Skin epidermis (tissue), 12 donors: Measurements from ENCODE around the gene RANGAP1.
"Not testable (repeated sequence)": the region's sequence is repeated elsewhere in the genome, so short reads cannot be mapped to it uniquely, and the experiment has no call there.

Experiments
- H3K27ac ChIP-seq, 21 experiments: fragments of 200-600 bp; sonication (generic) in 11 of 21; one replicate each; pipeline ENCODE4 v1.5.0; 2020; ENCODE audit warnings: mild to moderate bottlenecking in 3 of 21, inconsistent platforms in 2 of 21, moderate library complexity in 2 of 21
- H3K4me3 ChIP-seq, 7 experiments: fragments of 200-600 bp; sonication (generic) in 2 of 7; one replicate each; pipeline ENCODE4 v1.5.0; 2020; ENCODE audit warnings: inconsistent platforms in 2 of 7, mild to moderate bottlenecking in 2 of 7, moderate library complexity in 1 of 7

Gene RANGAP1

GRCh38 chr22:41302021-41302767 lies 16.2 kb upstream of the RANGAP1 start:
- Histone ChIP-seq H3K27ac (peak overlapping the region; percentile 36 to 97 (median 94)), H3K4me3 (peak overlapping the region; percentile 84 to 94 (median 91))

GRCh38 chr22:41301085-41302020 lies 15.4 kb upstream of the RANGAP1 start, which contains the start of gene ZC3H7B:
Gene ZC3H7B (plus strand): TSS chr22:41301525. CDS start chr22:41320661, 19,136 bp downstream.
- Histone ChIP-seq H3K4me3 (peak within 1 kb of the TSS; percentile 84 to 94 (median 91)), H3K27ac (peak within 1 kb of the TSS; percentile 36 to 97 (median 94))

DNA sequence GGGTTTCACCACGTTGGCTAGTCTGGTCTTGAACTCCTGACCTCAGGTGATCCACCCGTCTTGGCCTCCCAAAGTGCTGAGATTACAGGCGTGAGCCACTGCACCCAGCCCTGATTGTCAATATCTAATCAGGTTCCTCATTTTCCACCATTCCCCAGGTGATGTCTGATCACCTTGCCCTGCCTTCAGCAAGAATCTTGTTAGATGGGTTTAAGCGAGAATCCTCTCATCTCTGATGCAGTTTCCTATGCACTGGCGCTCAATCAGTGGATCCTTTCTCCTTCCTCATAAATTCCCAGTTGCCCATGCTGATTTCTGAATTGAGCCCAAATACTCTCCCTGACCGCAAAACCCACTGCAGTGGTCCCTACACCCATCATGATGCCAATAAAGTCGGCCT lies 14.7 kb upstream of the RANGAP1 start:
- Histone ChIP-seq H3K27ac (peak overlapping the region in 15 of 21 experiments; percentile 91 to 97 (median 96)), H3K4me3 (peak overlapping the region in 5 of 7 experiments; percentile 84 to 94 (median 91))

DNA sequence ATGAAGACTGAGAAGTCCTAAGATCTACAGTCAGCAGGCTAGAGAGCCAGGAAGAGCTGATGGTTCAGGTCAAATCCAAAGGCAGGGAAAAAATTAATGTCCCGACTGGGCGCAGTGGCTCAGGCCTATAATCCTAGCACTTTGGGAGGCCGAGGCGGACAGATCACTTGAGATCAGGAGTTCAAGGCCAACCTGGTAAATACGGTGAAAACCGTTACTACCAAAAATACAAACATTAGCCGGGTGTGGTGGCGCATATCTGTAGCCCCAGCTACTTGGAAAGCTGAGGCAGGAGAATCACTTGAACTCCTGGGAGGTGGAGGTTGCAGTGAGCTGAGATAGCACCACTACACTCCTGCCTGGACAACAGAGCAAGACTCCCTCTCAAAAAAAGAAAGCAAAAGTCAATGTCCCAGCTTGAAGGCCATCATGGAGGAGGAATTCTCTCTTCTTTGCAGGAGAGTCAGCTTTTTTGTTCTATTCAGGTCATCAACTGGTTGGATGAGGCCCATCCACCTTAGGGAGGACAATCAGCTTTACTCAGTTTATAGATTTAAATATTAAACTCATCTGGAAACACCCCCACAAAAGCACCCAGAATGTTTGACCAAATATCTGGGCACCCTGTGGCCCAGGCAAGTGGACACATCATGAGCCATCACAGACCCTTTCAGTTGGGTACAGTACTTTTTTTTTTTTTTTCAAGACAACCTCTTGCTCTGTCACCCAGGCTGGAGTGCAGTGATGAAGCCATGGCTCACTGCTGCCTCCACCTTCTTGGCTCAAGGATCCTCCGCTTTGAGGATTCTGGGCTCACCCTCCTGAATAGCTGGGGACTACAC lies 11.1 kb upstream of the RANGAP1 start:
- H3K27ac ChIP-seq, result no peak overlapping the region
- no peak overlapping the region for H3K4me3 ChIP-seq

GRCh38 chr22:41294816-41295215 lies 8.8 kb upstream of the RANGAP1 start:
- H3K27ac ChIP-seq, H3K4me3 ChIP-seq: not testable (repeated sequence)

- peak overlapping the region in 8 of 21 experiments; percentile 20 to 82 (median 42) for H3K27ac ChIP-seq
- no peak overlapping the region for H3K4me3 ChIP-seq
These were observed 4.6 kb upstream of the RANGAP1 start for GRCh38 chr22:41290262-41291221.

DNA sequence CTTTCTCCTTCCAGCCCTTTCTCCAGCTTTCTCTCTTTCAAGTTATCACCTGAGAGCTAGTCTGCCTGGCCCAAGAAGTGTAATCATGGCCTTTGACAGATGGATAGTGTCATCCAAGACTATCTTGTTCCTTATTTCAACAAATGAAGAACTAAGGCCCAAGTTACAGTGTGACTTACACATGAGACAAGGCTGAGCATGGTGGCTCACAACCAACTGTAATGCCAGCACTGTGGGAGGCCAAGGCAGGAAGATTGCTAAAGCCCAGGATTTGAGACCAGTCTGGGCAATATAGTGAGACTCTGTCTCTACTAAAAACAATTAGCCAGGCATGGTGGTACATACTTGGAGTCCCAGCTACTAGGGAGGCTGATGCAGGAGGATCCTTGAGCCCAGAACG lies 3.7 kb upstream of the RANGAP1 start:
- H3K27ac ChIP-seq, result peak overlapping the region in 8 of 21 experiments; percentile 0 to 82 (median 42)
- H3K4me3 ChIP-seq, result no peak overlapping the region

- peak overlapping the region in 20 of 21 experiments; percentile 60 to 93 (median 78) for H3K27ac ChIP-seq
These were observed 2.4 kb upstream of the RANGAP1 start for GRCh38 chr22:41288245-41288946.

GRCh38 chr22:41286639-41287091 lies 678 bp upstream of the RANGAP1 start:
- peak overlapping the region in 20 of 21 experiments; percentile 33 to 93 (median 78) for H3K27ac ChIP-seq

More at GRCh38 chr22:41288245-41288946, 2.4 kb upstream of the RANGAP1 start:
- H3K4me3 ChIP-seq, result no peak overlapping the region

DNA sequence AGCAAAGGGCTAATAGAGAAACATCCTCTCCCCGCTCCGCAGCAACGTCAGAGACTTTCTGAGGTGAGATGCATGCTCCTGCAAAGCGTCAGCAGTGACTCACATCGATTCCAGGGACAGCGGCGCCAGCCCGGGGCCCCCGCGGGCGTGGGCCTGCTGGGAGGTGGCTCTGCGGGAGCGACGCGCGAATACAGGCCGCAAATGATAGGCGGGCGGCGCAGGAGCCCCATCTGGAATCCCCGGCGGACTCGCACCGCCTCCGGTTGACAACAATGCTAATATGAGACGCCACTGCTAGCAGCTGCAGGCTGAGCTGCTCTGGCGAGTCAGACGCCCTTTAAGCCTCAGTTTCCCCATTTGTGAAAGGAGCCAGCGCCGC lies 557 bp downstream of the RANGAP1 start:
- peak overlapping the region; percentile 63 to 91 (median 88) for H3K4me3 ChIP-seq
- H3K27ac ChIP-seq, result peak overlapping the region; percentile 17 to 98 (median 89)

More at GRCh38 chr22:41286639-41287091, 678 bp upstream of the RANGAP1 start:
- peak overlapping the region; percentile 41 to 91 (median 88) for H3K4me3 ChIP-seq

GRCh38 chr22:41284465-41284864 lies 1.5 kb downstream of the RANGAP1 start:
- Histone ChIP-seq H3K4me3 (peak overlapping the region in 4 of 7 experiments; percentile 76 to 91 (median 90)), H3K27ac (peak overlapping the region in 20 of 21 experiments; percentile 13 to 98 (median 90))

- Histone ChIP-seq H3K4me3 (no peak overlapping the region), H3K27ac (peak overlapping the region in 7 of 21 experiments; percentile 4 to 65 (median 30))
These were observed 5.1 kb downstream of the RANGAP1 start for GRCh38 chr22:41280854-41281253.

DNA sequence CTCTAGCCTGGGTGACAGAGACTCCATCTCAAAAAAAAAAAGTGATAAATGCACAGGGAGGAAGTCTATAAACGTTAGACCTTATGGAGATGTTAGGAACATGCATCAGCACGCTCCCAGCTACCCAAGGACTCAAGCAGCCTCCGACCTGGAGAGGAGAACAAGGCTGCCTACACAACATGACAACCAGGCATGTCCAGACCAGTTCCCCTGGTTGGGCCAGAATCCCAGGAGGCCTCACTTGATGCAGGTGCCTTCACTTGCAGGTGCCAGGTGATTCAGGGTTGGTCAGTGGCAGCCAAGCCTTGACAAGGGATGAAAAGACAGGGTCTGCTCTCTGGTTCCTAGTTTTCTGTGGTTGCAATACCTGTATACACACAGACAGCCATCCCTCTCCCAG lies 5.9 kb downstream of the RANGAP1 start:
- H3K27ac ChIP-seq, result peak overlapping the region in 5 of 21 experiments; percentile 30 to 58 (median 43)
- no peak overlapping the region for H3K4me3 ChIP-seq

GRCh38 chr22:41274856-41275255 lies 11.1 kb downstream of the RANGAP1 start:
- Histone ChIP-seq H3K4me3 (no peak overlapping the region), H3K27ac (peak overlapping the region in 2 of 21 experiments; percentile 8 to 44)

DNA sequence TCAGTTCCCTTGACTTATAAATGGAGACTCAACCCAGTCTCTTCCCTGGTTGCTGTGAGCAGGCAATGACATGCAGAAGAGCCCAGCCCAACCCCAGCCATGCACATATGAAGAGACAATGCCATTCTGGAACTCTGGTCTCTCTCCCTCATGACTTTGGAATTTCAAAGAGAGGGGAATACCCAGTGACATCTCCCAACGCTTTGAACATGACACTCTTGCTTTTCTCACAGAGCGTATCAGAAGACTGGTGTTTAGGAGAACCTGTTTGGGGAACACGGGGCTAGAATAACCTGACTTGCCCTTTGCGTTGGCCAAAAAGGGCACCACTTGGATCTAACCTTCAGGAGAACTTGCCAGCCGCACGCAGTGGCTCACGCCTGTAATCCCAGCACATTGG lies 12.9 kb downstream of the RANGAP1 start:
- H3K27ac ChIP-seq, result peak overlapping the region in 11 of 21 experiments; percentile 9 to 78 (median 55)
- no peak overlapping the region for H3K4me3 ChIP-seq

DNA sequence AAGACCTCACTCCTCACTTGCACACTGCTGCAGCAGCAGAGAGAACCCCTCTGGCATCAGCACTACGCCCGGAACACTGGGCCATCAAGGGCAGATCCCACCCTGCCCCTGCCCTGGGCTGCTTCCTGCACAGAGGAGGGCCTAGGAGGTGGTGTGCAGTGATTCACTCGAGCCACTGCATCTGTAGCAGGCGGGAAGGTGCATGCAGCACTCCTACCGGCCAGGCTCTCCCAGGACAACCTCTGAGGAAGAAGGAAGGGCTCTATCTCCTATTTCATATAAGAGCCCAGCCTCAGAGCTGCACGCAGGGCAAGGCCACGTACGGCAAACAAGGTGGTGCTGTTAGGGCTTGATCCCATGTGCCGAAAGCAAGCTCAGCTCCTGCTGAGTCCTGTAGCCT lies 14.2 kb downstream of the RANGAP1 start:
- H3K27ac ChIP-seq, result peak overlapping the region in 13 of 21 experiments; percentile 12 to 78 (median 42)

DNA sequence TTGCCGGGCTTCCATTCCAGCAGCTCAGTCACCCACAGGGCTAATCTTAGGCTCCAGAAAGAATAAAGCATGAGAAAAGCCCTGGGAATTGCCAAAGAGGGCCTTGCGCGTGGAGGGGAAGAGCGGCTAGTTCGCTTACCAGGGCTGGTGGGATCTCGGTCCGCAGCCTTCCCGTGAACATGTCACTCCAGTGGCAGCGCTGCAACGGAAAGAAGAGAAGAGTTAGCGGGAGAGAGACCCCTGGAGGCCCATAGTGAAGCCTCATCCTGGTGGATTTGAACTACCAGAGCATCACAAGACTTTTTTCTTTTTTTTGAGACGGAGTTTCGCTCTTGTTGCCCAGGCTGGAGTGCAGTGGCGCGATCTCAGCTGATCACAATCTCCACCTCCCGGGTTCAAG lies 18.0 kb downstream of the RANGAP1 start:
- Histone ChIP-seq H3K27ac (no peak overlapping the region), H3K4me3 (no peak overlapping the region)

More for the DNA sequence above, 14.2 kb downstream of the RANGAP1 start:
- H3K4me3 ChIP-seq, result no peak overlapping the region
